Natural killer cell treated with Interleukin-12 subunit alpha and Interleukin-12 subunit beta and Interleukin-15 and Interleukin-18, amount 100 ng/mL, for 72 hours (primary cell): Measurements from ENCODE around the gene ZNF334. TPM values are rescaled to one million over a fixed set of nuclear protein-coding genes. Genes with fewer than 3 reads are reported as not detected.
A peak's percentile ranks its signal among the peaks of the same experiment; 100 is the strongest.

Experiments used
- ATAC-seq, 2 donors: fragments of 150-1000 bp; cut with Tn5 transposase in 1 of 2; sonication (Bioruptor Pico), chemical (Tn5 transposase) in 1 of 2; 2 replicates each; pipeline ENCODE4 v1.10.0; 2021
- DNase-seq: peaks from one replicate; pipeline ENCODE4 v3.0.0; 2022; ENCODE audit warnings: low spot score
- H3K27ac Mint-ChIP-seq, 2 donors: 1 replicate in 1 of 2; 2 replicates in 1 of 2; pipeline ENCODE4 v1.8.0; 2022; ENCODE audit warnings: mixed read lengths in 2 of 2, mild to moderate bottlenecking in 1 of 2, moderate library complexity in 1 of 2
- H3K27me3 Mint-ChIP-seq, 2 donors: 1 replicate in 1 of 2; 2 replicates in 1 of 2; pipeline ENCODE4 v1.8.0; 2022; ENCODE audit warnings: mixed read lengths in 2 of 2
- H3K36me3 Mint-ChIP-seq: one replicate; pipeline ENCODE4 v1.8.0; 2022; ENCODE audit warnings: mixed read lengths
- H3K4me1 Mint-ChIP-seq, 2 donors: 1 replicate in 1 of 2; 2 replicates in 1 of 2; pipeline ENCODE4 v1.8.0; 2022; ENCODE audit warnings: low read depth in 2 of 2, mixed read lengths in 2 of 2, mild to moderate bottlenecking in 1 of 2
- H3K4me3 Mint-ChIP-seq: one replicate; pipeline ENCODE4 v1.8.0; 2022; ENCODE audit warnings: mixed read lengths
- H3K9me3 Mint-ChIP-seq: 2 replicates; pipeline ENCODE4 v1.8.0; 2022; ENCODE audit warnings: mixed read lengths
- total RNA-seq, 2 donors: library from RNA; stranded (reverse); gene quantifications; one replicate each; pipeline ENCODE4 v1.2.3, GENCODE V29; 2022

ZNF334 gene
- total RNA-seq: under 1 TPM; 0.70 to 0.78 TPM

GRCh38 chr20:46512943-46513844 lies at the start of gene ZNF334:
TSS of gene ZNF334 (minus strand) at chr20:46513559. CDS start at chr20:46512102, 1,457 bp downstream.
- no peak for DNase-seq
- Mint-ChIP-seq H3K4me3 (peak within 1 kb of the TSS; percentile 75), H3K27me3 (peaks cover 19 to 32% of the 10 kb centered on the region in 2 donors), H3K9me3 (no peaks in the 10 kb centered on the region), H3K36me3 (no peaks in the 10 kb centered on the region), H3K27ac (no peak within 1 kb of the TSS), H3K4me1 (peaks cover 4 to 8% of the 10 kb centered on the region in 2 donors)
- ATAC-seq: peak; percentile 62 to 74

- no peak overlapping the region for H3K4me3 Mint-ChIP-seq
- no peak overlapping the region for H3K27ac Mint-ChIP-seq
- H3K27me3 Mint-ChIP-seq: peaks cover 0 to 1% of the 10 kb centered on the region in 2 donors
- DNase-seq (peak; percentile 81), ATAC-seq (peak; percentile 66 to 77)
- peaks cover 25 to 32% of the 10 kb centered on the region in 2 donors for H3K4me1 Mint-ChIP-seq
- no peaks in the 10 kb centered on the region for H3K36me3 Mint-ChIP-seq
- no peaks in the 10 kb centered on the region for H3K9me3 Mint-ChIP-seq
Measured at GRCh38 chr20:46562373-46563169, 49.2 kb upstream of the ZNF334 start.

GRCh38 chr20:46562009-46562372 lies 48.6 kb upstream of the ZNF334 start:
- Mint-ChIP-seq H3K4me3 (no peak overlapping the region), H3K27me3 (no peaks in the 10 kb centered on the region), H3K9me3 (no peaks in the 10 kb centered on the region), H3K36me3 (no peaks in the 10 kb centered on the region), H3K4me1 (peaks cover 25 to 35% of the 10 kb centered on the region in 2 donors), H3K27ac (no peak overlapping the region)
- DNase-seq: no peak
- no peak for ATAC-seq

GRCh38 chr20:46559685-46560440 lies 46.5 kb upstream of the ZNF334 start:
- H3K4me3 Mint-ChIP-seq: no peak overlapping the region
- H3K9me3 Mint-ChIP-seq: no peaks in the 10 kb centered on the region
- no peak for DNase-seq
- no peaks in the 10 kb centered on the region for H3K27me3 Mint-ChIP-seq
- H3K27ac Mint-ChIP-seq: peak overlapping the region in 1 of 2 donors; percentile 80
- no peak for ATAC-seq
- H3K36me3 Mint-ChIP-seq: no peaks in the 10 kb centered on the region
- H3K4me1 Mint-ChIP-seq: peaks cover 25 to 45% of the 10 kb centered on the region in 2 donors

- Mint-ChIP-seq H3K9me3 (no peaks in the 10 kb centered on the region), H3K4me3 (no peak overlapping the region), H3K27me3 (no peaks in the 10 kb centered on the region), H3K36me3 (no peaks in the 10 kb centered on the region), H3K4me1 (peaks cover 25 to 48% of the 10 kb centered on the region in 2 donors), H3K27ac (peak overlapping the region in 1 of 2 donors; percentile 80)
- DNase-seq (no peak), ATAC-seq (no peak)
Measured at GRCh38 chr20:46559001-46559400, 45.6 kb upstream of the ZNF334 start.

GRCh38 chr20:46558511-46558959 lies 45.2 kb upstream of the ZNF334 start:
- Mint-ChIP-seq H3K4me1 (peaks cover 25 to 51% of the 10 kb centered on the region in 2 donors), H3K9me3 (no peaks in the 10 kb centered on the region), H3K27me3 (no peaks in the 10 kb centered on the region), H3K36me3 (no peaks in the 10 kb centered on the region), H3K27ac (peak overlapping the region in 1 of 2 donors; percentile 80), H3K4me3 (no peak overlapping the region)
- DNase-seq (peak; percentile 64), ATAC-seq (peak; percentile 60 to 84)

GRCh38 chr20:46557231-46557956 lies 44.0 kb upstream of the ZNF334 start:
- ATAC-seq: no peak
- peaks cover 36 to 62% of the 10 kb centered on the region in 2 donors for H3K4me1 Mint-ChIP-seq

GRCh38 chr20:46555370-46555956 lies 42.1 kb upstream of the ZNF334 start:
- Mint-ChIP-seq H3K27ac (peak overlapping the region in 1 of 2 donors; percentile 71), H3K36me3 (no peaks in the 10 kb centered on the region), H3K4me3 (no peak overlapping the region), H3K9me3 (no peaks in the 10 kb centered on the region), H3K27me3 (no peaks in the 10 kb centered on the region), H3K4me1 (peaks cover 43 to 64% of the 10 kb centered on the region in 2 donors)
- ATAC-seq: no peak
- DNase-seq: no peak

More at GRCh38 chr20:46557231-46557956, 44.0 kb upstream of the ZNF334 start:
- Mint-ChIP-seq H3K27me3 (no peaks in the 10 kb centered on the region), H3K27ac (peak overlapping the region; percentile 7 to 80), H3K36me3 (no peaks in the 10 kb centered on the region), H3K4me3 (no peak overlapping the region), H3K9me3 (no peaks in the 10 kb centered on the region)
- DNase-seq: no peak

- no peaks in the 10 kb centered on the region for H3K36me3 Mint-ChIP-seq
- peak overlapping the region in 1 of 2 donors; percentile 71 for H3K27ac Mint-ChIP-seq
- DNase-seq (no peak), ATAC-seq (no peak)
- H3K4me1 Mint-ChIP-seq: peaks cover 37 to 58% of the 10 kb centered on the region in 2 donors
- H3K4me3 Mint-ChIP-seq: no peak overlapping the region
- no peaks in the 10 kb centered on the region for H3K9me3 Mint-ChIP-seq
- H3K27me3 Mint-ChIP-seq: no peaks in the 10 kb centered on the region
Measured at GRCh38 chr20:46554828-46555227, 41.5 kb upstream of the ZNF334 start.

GRCh38 chr20:46553926-46554325 lies 40.6 kb upstream of the ZNF334 start:
- no peak for DNase-seq
- no peak overlapping the region for H3K4me3 Mint-ChIP-seq
- peaks cover 36 to 52% of the 10 kb centered on the region in 2 donors for H3K4me1 Mint-ChIP-seq
- H3K9me3 Mint-ChIP-seq: no peaks in the 10 kb centered on the region
- H3K27me3 Mint-ChIP-seq: no peaks in the 10 kb centered on the region
- no peak for ATAC-seq
- H3K36me3 Mint-ChIP-seq: no peaks in the 10 kb centered on the region
- peak overlapping the region in 1 of 2 donors; percentile 94 for H3K27ac Mint-ChIP-seq

GRCh38 chr20:46552460-46553420 lies 39.4 kb upstream of the ZNF334 start:
- peak; percentile 90 to 91 for ATAC-seq

More at GRCh38 chr20:46552460-46553420, 39.4 kb upstream of the ZNF334 start:
- DNase-seq: peak; percentile 85
- Mint-ChIP-seq H3K4me1 (peaks cover 30 to 44% of the 10 kb centered on the region in 2 donors), H3K4me3 (peak overlapping the region; percentile 79), H3K36me3 (no peaks in the 10 kb centered on the region), H3K27me3 (no peaks in the 10 kb centered on the region), H3K27ac (peak overlapping the region; percentile 75 to 94), H3K9me3 (no peaks in the 10 kb centered on the region)
